Neural cell (in vitro differentiated cells): ENCODE results near the gene PQBP1. TPM values are rescaled to one million over a fixed set of nuclear protein-coding genes. Genes with fewer than 3 reads are reported as not detected.

ENCODE experiments used
- H2AFZ ChIP-seq: fragments of 200-600, 300-800 bp; sonication (generic), shearing (Covaris generic); 2 replicates; pipeline ENCODE4 v1.6.0; 2014; ENCODE audit warnings: low read depth, mild to moderate bottlenecking, antibody characterized with exemption, low read length, moderate library complexity
- H3F3A ChIP-seq: fragments of 200-600 bp; shearing (Covaris generic); 2 replicates; pipeline ENCODE4 v1.6.1; 2016; ENCODE audit warnings: mild to moderate bottlenecking, moderate library complexity, mixed read lengths, antibody characterized with exemption, low read length; ENCODE audit not compliant: insufficient read depth, poor library complexity, severe bottlenecking
- H3K27ac ChIP-seq: fragments of 200-600, 300-800 bp; sonication (generic), shearing (Covaris generic); 2 replicates; pipeline ENCODE4 v1.5.1; 2014; ENCODE audit warnings: mild to moderate bottlenecking, low read length, moderate library complexity
- H3K27me3 ChIP-seq: fragments of 300-800, 200-600 bp; sonication (generic), shearing (Covaris generic); 2 replicates; pipeline ENCODE4 v1.6.0; 2014; ENCODE audit warnings: mild to moderate bottlenecking, low read depth, low read length, moderate library complexity; ENCODE audit not compliant: insufficient read depth
- H3K36me3 ChIP-seq: fragments of 300-800, 200-600 bp; sonication (generic), shearing (Covaris generic); 2 replicates; pipeline ENCODE4 v1.5.1; 2014; ENCODE audit warnings: mild to moderate bottlenecking, antibody characterized with exemption, low read length, moderate library complexity; ENCODE audit not compliant: insufficient read depth
- H3K4me2 ChIP-seq: fragments of 300-800, 200-600 bp; sonication (generic), shearing (Covaris generic); 2 replicates; pipeline ENCODE4 v1.6.0; 2014; ENCODE audit warnings: mild to moderate bottlenecking, low read length
- H3K4me3 ChIP-seq: fragments of 300-800, 200-600 bp; sonication (generic), shearing (Covaris generic); 2 replicates; pipeline ENCODE4 v1.5.1; 2014; ENCODE audit warnings: mild to moderate bottlenecking, low read length, moderate library complexity
- H3K79me2 ChIP-seq: fragments of 200-600 bp; shearing (Covaris generic); replicated peaks from 2 replicates; pipeline ENCODE4 v1.6.0; 2014; ENCODE audit warnings: mild to moderate bottlenecking, low read length, moderate library complexity; ENCODE audit not compliant: insufficient read depth
- H3K9ac ChIP-seq: fragments of 300-800, 200-600 bp; sonication (generic), shearing (Covaris generic); 2 replicates; pipeline ENCODE4 v1.6.1; 2016; ENCODE audit warnings: mild to moderate bottlenecking, low read length, mixed read lengths
- H3K9me2 ChIP-seq: fragments of 200-600 bp; shearing (Covaris generic); 2 replicates; pipeline ENCODE4 v1.6.1; 2016; ENCODE audit warnings: mild to moderate bottlenecking, low read length, mixed read lengths; ENCODE audit not compliant: insufficient read depth
- H3K9me3 ChIP-seq: fragments of 200-600, 300-800 bp; sonication (generic), shearing (Covaris generic); 2 replicates; pipeline ENCODE4 v1.6.1; 2016; ENCODE audit warnings: mild to moderate bottlenecking, mixed run types, low read length, moderate library complexity, mixed read lengths
- H4K20me1 ChIP-seq: fragments of 200-600 bp; shearing (Covaris generic); 2 replicates; pipeline ENCODE4 v1.6.1; 2016; ENCODE audit warnings: mild to moderate bottlenecking, mixed run types; ENCODE audit not compliant: insufficient read depth
- EP300 ChIP-seq: fragments of 450-650 bp; conservative IDR thresholded peaks from 2 replicates; pipeline ENCODE4 v1.6.1; 2014; ENCODE audit warnings: antibody characterized with exemption, mild to moderate bottlenecking, moderate library complexity; ENCODE audit not compliant: poor library complexity, severe bottlenecking
- EZH2 ChIP-seq: fragments of 200-600, 300-800 bp; shearing (Covaris generic), sonication (generic); IDR thresholded peaks from 2 replicates; pipeline ENCODE4 v1.6.1; 2014; ENCODE audit warnings: antibody characterized with exemption, low read length, borderline replicate concordance, mild to moderate bottlenecking; ENCODE audit not compliant: insufficient read depth, poor library complexity, severe bottlenecking
- MXI1 ChIP-seq: fragments of 450-650 bp; conservative IDR thresholded peaks from 2 replicates; pipeline ENCODE4 v1.6.1; 2014; ENCODE audit warnings: antibody characterized with exemption, mild to moderate bottlenecking; ENCODE audit not compliant: poor library complexity, severe bottlenecking
- POLR2AphosphoS5 ChIP-seq: IDR thresholded peaks from 2 replicates; pipeline ENCODE4 v1.6.1; 2012
- RAD21 ChIP-seq: fragments of 450-650 bp; conservative IDR thresholded peaks from 2 replicates; pipeline ENCODE4 v1.6.1; 2014; ENCODE audit warnings: antibody characterized with exemption, mild to moderate bottlenecking, moderate library complexity
- SMC3 ChIP-seq: fragments of 450-650 bp; conservative IDR thresholded peaks from 2 replicates; pipeline ENCODE4 v1.6.1; 2014; ENCODE audit warnings: antibody characterized with exemption, mild to moderate bottlenecking, moderate library complexity; ENCODE audit not compliant: poor library complexity
- TAF1 ChIP-seq: IDR thresholded peaks from 2 replicates; pipeline ENCODE4 v1.6.1; 2012; ENCODE audit warnings: low read depth
- polyA plus RNA-seq: library from polyadenylated mRNA; depleted of rRNA; stranded (reverse); fragments of >200 nt; gene quantifications from 2 replicates; pipeline ENCODE4 v1.2.3, GENCODE V29; 2014
- TF ChIP-seq, protein P1 (sequence below): fragments of 450-650 bp; IDR thresholded peaks from 2 replicates; pipeline ENCODE4 v1.5.1; 2014; ENCODE audit warnings: antibody characterized with exemption, mild to moderate bottlenecking, moderate library complexity; ENCODE audit not compliant: poor library complexity, severe bottlenecking
- TF ChIP-seq, protein P2 (sequence below): IDR thresholded peaks from 2 replicates; pipeline ENCODE4 v1.6.1; 2012; ENCODE audit warnings: borderline replicate concordance

Gene PQBP1
- polyA plus RNA-seq, 1 donor from 2014 or later = 70.8 TPM

DNA sequence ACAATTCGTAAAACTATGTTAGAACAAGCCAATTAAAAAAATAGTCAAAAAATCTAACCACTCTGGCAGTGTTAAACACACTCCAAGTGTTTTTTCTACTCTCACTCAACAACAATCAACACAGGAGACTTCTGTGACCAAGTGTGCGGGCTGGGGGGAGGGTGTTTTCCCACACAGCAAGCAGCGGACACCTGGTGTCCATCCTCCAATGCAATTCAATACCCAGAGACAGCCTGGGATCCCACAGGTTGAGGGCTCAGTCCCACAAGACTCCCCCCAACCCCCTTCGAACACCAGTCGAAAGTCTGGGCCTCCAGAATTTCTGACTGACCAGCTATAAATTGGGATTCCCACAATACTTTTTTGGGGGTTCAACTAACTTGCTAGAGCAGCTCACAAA is 29.4 kb downstream of the PQBP1 start:
- no peak overlapping the region for H2AFZ ChIP-seq
- no peaks in the 10 kb centered on the region for H3K27me3 ChIP-seq
- H3F3A ChIP-seq = no peaks in the 10 kb centered on the region
- TF ChIP-seq MXI1 (no peak), EP300 (no peak), EZH2 (no peak), TAF1 (no peak), RAD21 (no peak), SMC3 (no peak), POLR2AphosphoS5 (no peak)
- TF ChIP-seq, protein P1, sequence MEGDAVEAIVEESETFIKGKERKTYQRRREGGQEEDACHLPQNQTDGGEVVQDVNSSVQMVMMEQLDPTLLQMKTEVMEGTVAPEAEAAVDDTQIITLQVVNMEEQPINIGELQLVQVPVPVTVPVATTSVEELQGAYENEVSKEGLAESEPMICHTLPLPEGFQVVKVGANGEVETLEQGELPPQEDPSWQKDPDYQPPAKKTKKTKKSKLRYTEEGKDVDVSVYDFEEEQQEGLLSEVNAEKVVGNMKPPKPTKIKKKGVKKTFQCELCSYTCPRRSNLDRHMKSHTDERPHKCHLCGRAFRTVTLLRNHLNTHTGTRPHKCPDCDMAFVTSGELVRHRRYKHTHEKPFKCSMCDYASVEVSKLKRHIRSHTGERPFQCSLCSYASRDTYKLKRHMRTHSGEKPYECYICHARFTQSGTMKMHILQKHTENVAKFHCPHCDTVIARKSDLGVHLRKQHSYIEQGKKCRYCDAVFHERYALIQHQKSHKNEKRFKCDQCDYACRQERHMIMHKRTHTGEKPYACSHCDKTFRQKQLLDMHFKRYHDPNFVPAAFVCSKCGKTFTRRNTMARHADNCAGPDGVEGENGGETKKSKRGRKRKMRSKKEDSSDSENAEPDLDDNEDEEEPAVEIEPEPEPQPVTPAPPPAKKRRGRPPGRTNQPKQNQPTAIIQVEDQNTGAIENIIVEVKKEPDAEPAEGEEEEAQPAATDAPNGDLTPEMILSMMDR = no peak
- TF ChIP-seq, protein P2, sequence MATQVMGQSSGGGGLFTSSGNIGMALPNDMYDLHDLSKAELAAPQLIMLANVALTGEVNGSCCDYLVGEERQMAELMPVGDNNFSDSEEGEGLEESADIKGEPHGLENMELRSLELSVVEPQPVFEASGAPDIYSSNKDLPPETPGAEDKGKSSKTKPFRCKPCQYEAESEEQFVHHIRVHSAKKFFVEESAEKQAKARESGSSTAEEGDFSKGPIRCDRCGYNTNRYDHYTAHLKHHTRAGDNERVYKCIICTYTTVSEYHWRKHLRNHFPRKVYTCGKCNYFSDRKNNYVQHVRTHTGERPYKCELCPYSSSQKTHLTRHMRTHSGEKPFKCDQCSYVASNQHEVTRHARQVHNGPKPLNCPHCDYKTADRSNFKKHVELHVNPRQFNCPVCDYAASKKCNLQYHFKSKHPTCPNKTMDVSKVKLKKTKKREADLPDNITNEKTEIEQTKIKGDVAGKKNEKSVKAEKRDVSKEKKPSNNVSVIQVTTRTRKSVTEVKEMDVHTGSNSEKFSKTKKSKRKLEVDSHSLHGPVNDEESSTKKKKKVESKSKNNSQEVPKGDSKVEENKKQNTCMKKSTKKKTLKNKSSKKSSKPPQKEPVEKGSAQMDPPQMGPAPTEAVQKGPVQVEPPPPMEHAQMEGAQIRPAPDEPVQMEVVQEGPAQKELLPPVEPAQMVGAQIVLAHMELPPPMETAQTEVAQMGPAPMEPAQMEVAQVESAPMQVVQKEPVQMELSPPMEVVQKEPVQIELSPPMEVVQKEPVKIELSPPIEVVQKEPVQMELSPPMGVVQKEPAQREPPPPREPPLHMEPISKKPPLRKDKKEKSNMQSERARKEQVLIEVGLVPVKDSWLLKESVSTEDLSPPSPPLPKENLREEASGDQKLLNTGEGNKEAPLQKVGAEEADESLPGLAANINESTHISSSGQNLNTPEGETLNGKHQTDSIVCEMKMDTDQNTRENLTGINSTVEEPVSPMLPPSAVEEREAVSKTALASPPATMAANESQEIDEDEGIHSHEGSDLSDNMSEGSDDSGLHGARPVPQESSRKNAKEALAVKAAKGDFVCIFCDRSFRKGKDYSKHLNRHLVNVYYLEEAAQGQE = no peak
- no peak overlapping the region for H3K4me2 ChIP-seq
- no peak overlapping the region for H3K27ac ChIP-seq
- H3K79me2 ChIP-seq = no peaks in the 10 kb centered on the region
- no peak overlapping the region for H3K4me3 ChIP-seq
- H3K9me3 ChIP-seq = no peaks in the 10 kb centered on the region
- H3K9me2 ChIP-seq = no peaks in the 10 kb centered on the region
- H3K9ac ChIP-seq = no peak overlapping the region
- no peaks in the 10 kb centered on the region for H3K36me3 ChIP-seq
- H4K20me1 ChIP-seq = no peaks in the 10 kb centered on the region

DNA sequence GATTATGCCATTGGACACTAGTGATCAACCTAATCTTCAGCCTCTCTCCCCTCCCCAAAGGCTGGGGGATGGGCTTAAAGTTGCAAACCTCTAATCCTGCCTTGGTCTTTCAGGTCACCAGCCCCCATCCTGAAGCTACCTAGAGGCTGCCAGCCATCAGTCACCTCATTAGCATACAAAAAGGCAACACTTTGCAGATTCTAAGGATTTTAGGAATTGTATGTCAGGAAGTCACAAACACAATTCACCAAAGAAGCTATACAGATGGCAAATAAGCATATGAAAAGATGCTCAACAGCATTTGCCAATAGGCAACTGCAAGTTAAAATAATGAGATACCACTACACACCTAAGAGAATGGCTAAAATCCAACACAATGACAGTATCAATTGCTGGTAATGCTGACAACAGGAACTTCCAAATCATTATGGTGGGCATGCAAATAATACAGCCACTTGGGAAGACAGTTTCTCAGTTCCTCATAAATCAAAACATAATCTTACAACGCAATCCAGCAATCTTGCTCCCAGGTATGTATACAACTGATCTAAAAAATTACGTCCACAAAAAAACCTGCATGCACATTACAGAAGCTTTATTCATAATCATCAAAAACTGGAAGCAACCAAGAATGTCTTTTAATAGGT is 30.1 kb downstream of the PQBP1 start:
- Histone ChIP-seq H4K20me1 (no peaks in the 10 kb centered on the region), H3K36me3 (no peaks in the 10 kb centered on the region), H3K4me3 (no peak overlapping the region), H3K4me2 (no peak overlapping the region), H3K9me2 (no peaks in the 10 kb centered on the region), H2AFZ (no peak overlapping the region), H3K27me3 (no peaks in the 10 kb centered on the region), H3K9me3 (no peaks in the 10 kb centered on the region), H3K27ac (no peak overlapping the region), H3F3A (no peaks in the 10 kb centered on the region), H3K79me2 (no peaks in the 10 kb centered on the region), H3K9ac (no peak overlapping the region)
- no peak for TF ChIP-seq MXI1
- TF ChIP-seq, protein P1 = no peak
- TF ChIP-seq RAD21 = no peak
- TF ChIP-seq EZH2 = no peak
- TF ChIP-seq POLR2AphosphoS5 = no peak
- TF ChIP-seq, protein P2 = no peak
- no peak for TF ChIP-seq EP300
- no peak for TF ChIP-seq SMC3
